GM21528 (cell line): Measurements from ENCODE around the gene ZRANB3.

Source experiments
- ATAC-seq: cut with Tn5 transposase; IDR thresholded peaks from one replicate; pipeline ENCODE4 v1.9.1; 2021; ENCODE audit warnings: mild to moderate bottlenecking, moderate library complexity; ENCODE audit not compliant: unreplicated experiment, low FRiP score

Gene ZRANB3

GRCh38 chr2:135257383-135258090 is 273.5 kb downstream of the ZRANB3 start:
- ATAC-seq = no peak

GRCh38 chr2:135256531-135257260 is 274.3 kb downstream of the ZRANB3 start:
- ATAC-seq = no peak

- no peak for ATAC-seq
Measured at GRCh38 chr2:135255208-135255607, 275.8 kb downstream of the ZRANB3 start.

GRCh38 chr2:135252805-135253458 is 278.1 kb downstream of the ZRANB3 start:
- ATAC-seq = no peak

GRCh38 chr2:135248611-135249010 is 282.4 kb downstream of the ZRANB3 start:
- no peak for ATAC-seq

- no peak for ATAC-seq
Measured at GRCh38 chr2:135246711-135247270, 284.2 kb downstream of the ZRANB3 start.

GRCh38 chr2:135245071-135245470 is 285.9 kb downstream of the ZRANB3 start:
- ATAC-seq = no peak

- no peak for ATAC-seq
Measured at GRCh38 chr2:135238651-135239050, 292.4 kb downstream of the ZRANB3 start.

- ATAC-seq = no peak
Measured at GRCh38 chr2:135230150-135230549, 300.9 kb downstream of the ZRANB3 start.

GRCh38 chr2:135227386-135227785 is 303.6 kb downstream of the ZRANB3 start:
- ATAC-seq = no peak

- ATAC-seq = no peak
Measured at GRCh38 chr2:135226961-135227360, 304.1 kb downstream of the ZRANB3 start.

- ATAC-seq = no peak
Measured at GRCh38 chr2:135225781-135226180, 305.2 kb downstream of the ZRANB3 start.

GRCh38 chr2:135219226-135219625 is 311.8 kb downstream of the ZRANB3 start:
- ATAC-seq = no peak

GRCh38 chr2:135218426-135218825 is 312.6 kb downstream of the ZRANB3 start:
- no peak for ATAC-seq

GRCh38 chr2:135212757-135213156 is 318.3 kb downstream of the ZRANB3 start:
- ATAC-seq = no peak

- ATAC-seq = no peak
Measured at GRCh38 chr2:135208016-135208415, 323.0 kb downstream of the ZRANB3 start.

GRCh38 chr2:135203944-135204343 is 327.1 kb downstream of the ZRANB3 start:
- ATAC-seq = no peak

GRCh38 chr2:135202751-135203150 is 328.3 kb downstream of the ZRANB3 start:
- ATAC-seq = no peak

- ATAC-seq = no peak
Measured at GRCh38 chr2:135198481-135198880, 332.5 kb downstream of the ZRANB3 start.

GRCh38 chr2:135190799-135191198 is 340.2 kb downstream of the ZRANB3 start:
- no peak for ATAC-seq

- ATAC-seq = no peak
Measured at GRCh38 chr2:135189148-135189547, 341.9 kb downstream of the ZRANB3 start.
